ENCODE measurements around the gene ATP6AP2. TPM values are rescaled to one million over a fixed set of nuclear protein-coding genes. Genes with fewer than 3 reads are reported as not detected.
A peak's percentile ranks its signal among the peaks of the same experiment; 100 is the strongest.
"Not testable (repeated sequence)": the region's sequence is repeated elsewhere in the genome, so short reads cannot be mapped to it uniquely, and the experiment has no call there.

ATP6AP2 gene
- total RNA-seq, 2 experiments from 2014 or later = 72.3 to 76.5 TPM

DNA sequence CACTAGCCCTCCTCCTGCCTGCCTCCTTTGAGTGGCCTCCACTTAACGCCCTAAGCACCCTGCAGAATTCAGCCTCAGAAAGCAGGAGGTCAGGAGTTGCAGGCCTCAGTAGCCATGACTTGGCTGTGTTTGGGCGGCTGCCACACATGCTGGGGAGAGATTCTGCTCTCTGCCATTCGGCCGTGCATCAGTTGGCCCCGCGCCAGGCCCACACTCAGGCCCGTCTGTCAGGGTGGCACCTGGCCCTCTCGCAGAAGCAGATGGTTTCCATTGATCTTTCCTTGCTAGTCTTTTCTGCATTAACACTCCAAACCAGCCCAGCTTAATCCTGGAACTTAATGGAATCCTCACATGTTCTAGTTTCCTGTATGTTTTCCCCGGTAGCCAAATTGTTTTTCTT is 30.7 kb upstream of the ATP6AP2 start:
- Mint-ChIP-seq H3K27ac (no peak overlapping the region), H3K4me1 (no peaks in the 10 kb centered on the region), H3K4me3 (no peak overlapping the region), H3K27me3 (no peaks in the 10 kb centered on the region), H3K9me3 (no peaks in the 10 kb centered on the region), H3K36me3 (ENCODE audit: low read depth) (no peaks in the 10 kb centered on the region)
- ChIA-PET CTCF (interaction anchor here (0.8 kb wide), 1 partner anchor 14 kb away, joined by 3 read pairs; no protein-coding TSS in a partner anchor), POLR2A (no interaction called here)
- no peak for DNase-seq

DNA sequence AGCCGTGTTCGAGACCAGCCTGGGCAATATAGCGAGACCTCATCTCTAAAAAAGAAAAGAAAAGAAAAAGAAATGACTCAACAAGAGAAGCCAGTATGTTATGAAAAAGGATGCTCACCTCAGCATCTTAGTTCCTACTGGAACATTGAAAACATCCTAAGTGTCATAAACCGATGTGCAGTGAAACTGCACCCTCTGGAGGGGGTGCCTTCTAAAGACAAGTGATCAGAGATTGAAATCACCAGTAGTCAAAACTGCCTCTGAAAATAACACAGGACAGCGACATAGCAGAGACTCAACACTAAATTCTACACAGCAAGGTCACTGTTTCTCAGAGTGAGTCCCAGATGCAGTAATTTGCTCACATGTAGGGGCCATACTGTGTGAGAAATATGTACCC is 28.0 kb upstream of the ATP6AP2 start:
- H3K9me3 Mint-ChIP-seq = no peaks in the 10 kb centered on the region
- CTCF ChIA-PET = interaction anchor here (1.2 kb wide), 1 partner anchor 13 kb away, joined by 3 read pairs; no protein-coding TSS in a partner anchor

DNA sequence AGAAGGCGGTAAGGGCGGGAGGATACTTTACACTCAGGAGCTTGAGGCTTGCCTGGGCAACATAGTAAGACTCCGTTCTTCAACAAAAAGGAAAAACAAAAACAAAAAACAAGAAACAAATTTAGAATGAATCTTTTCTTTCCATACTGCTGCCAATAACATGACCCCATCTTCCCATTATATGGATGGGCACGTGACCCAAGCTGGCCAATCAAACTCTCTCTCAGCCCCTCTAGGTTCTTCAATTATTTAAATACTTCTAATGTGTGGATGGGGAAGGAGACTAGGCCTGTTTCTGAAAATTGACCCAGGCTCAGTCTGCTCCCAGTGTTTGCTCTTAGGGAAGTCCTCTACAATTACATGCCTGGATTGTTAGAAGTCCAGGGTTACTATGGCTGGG is 22.2 kb upstream of the ATP6AP2 start:
- no peaks in the 10 kb centered on the region for H3K9me3 Mint-ChIP-seq
- ChIA-PET POLR2A (no interaction called here), CTCF (interaction anchor here (1.1 kb wide), 1 partner anchor 11 kb away, joined by 3 read pairs; no protein-coding TSS in a partner anchor)
- no peak overlapping the region for H3K27ac Mint-ChIP-seq
- H3K36me3 Mint-ChIP-seq (ENCODE audit: low read depth) = no peaks in the 10 kb centered on the region
- H3K27me3 Mint-ChIP-seq = no peaks in the 10 kb centered on the region
- H3K4me3 Mint-ChIP-seq = no peak overlapping the region
- DNase-seq = no peak
- H3K4me1 Mint-ChIP-seq = no peaks in the 10 kb centered on the region

More for the DNA sequence above, 28.0 kb upstream of the ATP6AP2 start:
- no peak overlapping the region for H3K4me3 Mint-ChIP-seq
- no peaks in the 10 kb centered on the region for H3K27me3 Mint-ChIP-seq
- no peaks in the 10 kb centered on the region for H3K4me1 Mint-ChIP-seq
- H3K36me3 Mint-ChIP-seq (ENCODE audit: low read depth) = no peaks in the 10 kb centered on the region
- POLR2A ChIA-PET = no interaction called here
- H3K27ac Mint-ChIP-seq = no peak overlapping the region
- DNase-seq = no peak

DNA sequence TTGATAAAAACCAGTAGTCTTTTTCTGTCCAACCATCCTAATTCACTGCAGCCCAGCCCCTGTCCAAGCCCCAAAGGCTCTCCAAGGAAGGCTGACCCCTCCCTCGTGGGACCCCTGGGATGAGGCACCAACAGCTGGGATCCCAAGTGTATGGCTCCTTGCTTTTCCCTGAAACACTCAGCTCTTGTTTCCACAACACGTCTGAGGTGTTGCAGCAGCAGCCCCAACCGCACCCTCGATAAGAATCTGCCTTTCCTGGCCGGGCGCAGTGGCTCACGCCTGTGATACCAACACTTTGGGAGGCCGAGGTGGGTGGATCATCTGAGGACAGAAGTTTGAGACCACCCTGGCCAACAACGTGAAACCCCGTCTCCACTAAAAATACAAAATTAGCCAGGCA is 17.0 kb upstream of the ATP6AP2 start:
- POLR2A ChIA-PET = no interaction called here
- no peaks in the 10 kb centered on the region for H3K9me3 Mint-ChIP-seq
- H3K27ac Mint-ChIP-seq = no peak overlapping the region
- no peak overlapping the region for H3K4me3 Mint-ChIP-seq
- no peaks in the 10 kb centered on the region for H3K27me3 Mint-ChIP-seq
- CTCF ChIA-PET = interaction anchor here (0.7 to 1.6 kb wide), 2 partner anchors 13 to 80 kb away, joined by 3 to 4 read pairs; no protein-coding TSS in a partner anchor
- H3K4me1 Mint-ChIP-seq = no peaks in the 10 kb centered on the region
- H3K36me3 Mint-ChIP-seq (ENCODE audit: low read depth) = no peaks in the 10 kb centered on the region
- DNase-seq = no peak

DNA sequence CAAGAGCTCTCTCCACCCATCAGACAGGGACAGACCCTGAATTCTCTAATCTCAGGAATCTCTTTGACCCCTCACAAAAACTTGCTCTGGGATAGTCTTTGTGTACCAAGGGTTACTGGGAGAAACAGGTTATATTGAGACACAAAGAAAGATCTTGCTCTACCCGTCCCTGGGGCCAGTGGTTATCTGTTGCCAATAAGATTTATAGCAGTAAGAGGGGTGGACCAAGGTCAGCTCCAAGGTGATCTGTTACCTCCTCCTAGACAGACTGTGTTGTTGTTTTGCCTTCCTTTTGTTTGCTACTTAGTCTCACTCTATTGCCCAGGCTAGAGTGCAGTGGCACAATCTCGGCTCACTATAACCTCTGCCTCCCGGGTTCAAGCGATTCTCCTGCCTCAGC is 16.3 kb upstream of the ATP6AP2 start:
- Mint-ChIP-seq H3K9me3 (no peaks in the 10 kb centered on the region), H3K36me3 (ENCODE audit: low read depth) (no peaks in the 10 kb centered on the region), H3K4me1 (no peaks in the 10 kb centered on the region), H3K4me3 (no peak overlapping the region), H3K27me3 (no peaks in the 10 kb centered on the region), H3K27ac (no peak overlapping the region)
- DNase-seq = no peak
- ChIA-PET POLR2A (no interaction called here), CTCF (interaction anchor here (1.6 to 1.8 kb wide), 3 partner anchors 10 to 20 kb away, joined by 3 to 6 read pairs (median 5); no protein-coding TSS in a partner anchor)

DNA sequence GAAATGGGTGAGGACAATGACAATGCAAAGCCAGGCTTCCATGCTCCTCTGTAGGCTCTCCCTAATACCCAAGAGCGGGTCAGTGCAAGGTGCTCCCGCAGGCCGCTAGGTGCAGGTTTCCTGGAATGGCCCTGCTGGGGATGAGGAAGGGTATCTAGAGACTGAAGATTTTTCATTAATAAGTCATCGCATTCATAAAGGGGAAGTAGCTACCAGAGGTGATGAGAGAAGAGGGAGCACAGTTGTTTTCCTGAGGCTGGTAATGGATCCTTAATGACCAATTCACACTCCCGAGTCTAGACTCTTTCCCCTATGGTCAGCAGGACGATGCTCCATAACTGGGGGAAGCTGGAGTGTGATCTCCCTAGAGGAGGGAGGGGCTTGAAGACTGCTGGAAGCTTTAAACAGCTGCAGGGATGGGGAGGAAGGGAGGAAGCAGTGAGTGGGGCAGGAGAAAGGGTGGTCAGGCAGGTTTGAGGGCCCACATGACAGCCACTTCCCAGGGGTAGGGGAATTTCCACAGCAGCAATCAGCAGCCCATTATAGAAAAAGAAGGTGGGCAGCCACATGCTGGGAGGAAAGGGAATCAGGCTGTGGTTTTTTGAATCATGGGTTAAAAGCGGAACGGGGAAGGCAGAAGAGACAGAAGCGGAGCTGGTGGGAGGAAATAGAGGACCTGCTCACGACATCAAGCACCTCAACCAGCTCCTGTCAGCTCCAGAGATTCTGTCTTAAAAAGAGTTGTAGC is 10.2 kb upstream of the ATP6AP2 start:
- Mint-ChIP-seq H3K27ac (peak overlapping the region; percentile 90), H3K27me3 (no peaks in the 10 kb centered on the region), H3K4me1 (peaks cover 12% of the 10 kb centered on the region), H3K9me3 (no peaks in the 10 kb centered on the region), H3K36me3 (ENCODE audit: low read depth) (no peaks in the 10 kb centered on the region), H3K4me3 (peak overlapping the region; percentile 72)
- CTCF ChIA-PET = no interaction called here
- DNase-seq = peak; percentile 11
- POLR2A ChIA-PET = interaction anchor here (0.6 kb wide), 1 partner anchor 9 kb away, joined by 3 read pairs; no protein-coding TSS in a partner anchor

DNA sequence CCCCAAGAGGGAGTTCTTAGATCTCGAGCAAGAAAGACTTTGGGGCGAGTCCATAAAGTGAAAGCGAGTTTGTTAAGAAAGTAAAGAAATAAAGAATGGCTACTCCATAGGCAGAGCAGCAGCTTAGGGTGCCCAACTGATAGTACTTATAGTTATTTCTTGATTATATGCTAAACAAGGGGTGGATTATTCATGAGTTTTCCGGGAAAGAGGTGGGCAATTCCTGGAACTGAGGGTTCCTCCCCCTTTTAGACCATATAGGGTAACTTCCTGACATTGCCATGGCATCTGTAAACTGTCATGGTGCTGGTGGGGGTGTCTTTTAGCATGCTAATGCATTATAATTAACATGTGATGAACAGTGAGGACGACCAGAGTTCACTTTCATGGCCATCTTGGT is 9.6 kb upstream of the ATP6AP2 start:
- peak overlapping the region; percentile 90 for H3K27ac Mint-ChIP-seq
- H3K27me3 Mint-ChIP-seq; CTCF ChIA-PET; POLR2A ChIA-PET; H3K36me3 Mint-ChIP-seq (ENCODE audit: low read depth); H3K9me3 Mint-ChIP-seq: not testable (repeated sequence)
- H3K4me1 Mint-ChIP-seq = peaks cover 12% of the 10 kb centered on the region
- DNase-seq = peak; percentile 47
- peak overlapping the region; percentile 72 for H3K4me3 Mint-ChIP-seq

DNA sequence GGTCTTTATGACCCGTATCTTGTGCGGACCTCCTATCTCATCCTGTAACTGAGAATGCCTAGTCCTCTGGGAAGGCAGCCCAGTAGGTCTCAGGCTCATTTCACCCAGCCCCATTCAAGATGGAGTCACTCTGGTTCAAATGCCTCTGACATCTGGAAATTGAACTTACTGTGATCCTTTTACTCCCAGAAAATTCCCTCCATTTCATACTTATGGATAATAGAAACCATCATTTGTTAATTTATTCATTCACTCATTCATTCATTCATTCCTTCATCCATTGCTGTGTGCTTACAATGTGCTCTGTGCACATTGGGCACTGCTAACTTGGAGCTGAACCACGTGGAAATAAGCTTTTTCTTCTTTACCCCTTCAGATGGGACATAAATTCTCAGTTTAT is 9.2 kb upstream of the ATP6AP2 start:
- peaks cover 12% of the 10 kb centered on the region for H3K4me1 Mint-ChIP-seq
- no peak overlapping the region for H3K4me3 Mint-ChIP-seq
- no peaks in the 10 kb centered on the region for H3K36me3 Mint-ChIP-seq (ENCODE audit: low read depth)
- H3K27me3 Mint-ChIP-seq = no peaks in the 10 kb centered on the region
- ChIA-PET CTCF (no interaction called here), POLR2A (no interaction called here)
- DNase-seq = no peak
- H3K9me3 Mint-ChIP-seq = no peaks in the 10 kb centered on the region
- H3K27ac Mint-ChIP-seq = no peak overlapping the region

DNA sequence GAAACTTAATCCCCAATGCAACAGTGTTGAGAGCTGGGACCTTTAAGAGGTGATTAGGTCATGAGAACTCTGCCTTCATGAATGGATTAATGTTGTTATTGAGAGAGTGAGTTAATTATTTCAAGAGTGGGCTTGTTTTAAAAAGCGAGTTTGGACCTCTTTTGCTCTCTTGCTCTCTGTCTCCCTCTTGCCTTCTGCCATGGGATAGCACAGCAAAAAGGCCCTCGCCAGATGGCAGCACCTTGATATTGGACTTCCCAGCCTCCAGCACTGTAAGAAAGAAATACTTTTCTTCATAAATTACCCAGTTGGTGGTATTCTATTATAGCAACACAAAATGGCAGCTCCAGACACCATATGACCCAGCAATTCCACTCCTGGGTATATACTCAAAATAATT is 7.0 kb upstream of the ATP6AP2 start:
- DNase-seq = peak; percentile 29
- no peaks in the 10 kb centered on the region for H3K9me3 Mint-ChIP-seq
- no peak overlapping the region for H3K4me3 Mint-ChIP-seq
- peaks cover 12% of the 10 kb centered on the region for H3K4me1 Mint-ChIP-seq
- POLR2A ChIA-PET = no interaction called here
- H3K27me3 Mint-ChIP-seq = no peaks in the 10 kb centered on the region
- CTCF ChIA-PET = interaction anchor here (0.6 to 1.7 kb wide), 4 partner anchors 11 to 78 kb away, joined by 3 to 5 read pairs (median 4); no protein-coding TSS in a partner anchor
- H3K36me3 Mint-ChIP-seq (ENCODE audit: low read depth) = no peaks in the 10 kb centered on the region
- no peak overlapping the region for H3K27ac Mint-ChIP-seq

DNA sequence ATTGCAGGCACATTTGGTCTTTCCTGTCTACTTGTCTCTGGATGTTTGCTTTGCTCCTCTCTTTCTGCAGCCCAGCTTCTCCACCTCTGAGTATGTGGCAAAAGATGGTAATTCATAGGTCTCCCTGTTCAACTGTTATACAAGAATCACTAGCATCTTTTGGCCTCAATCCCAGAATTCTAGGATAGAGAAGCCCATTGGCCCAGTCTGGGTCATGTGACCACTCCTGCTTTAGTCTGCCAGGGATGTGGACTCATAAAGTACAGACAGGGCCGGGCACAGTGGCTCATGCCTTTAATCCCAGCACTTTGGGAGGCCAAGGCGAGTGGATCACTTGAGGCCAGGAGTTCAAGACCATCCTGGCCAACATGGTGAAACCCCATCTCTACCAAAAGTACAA is 5.4 kb upstream of the ATP6AP2 start:
- H3K27ac Mint-ChIP-seq; H3K9me3 Mint-ChIP-seq; H3K4me3 Mint-ChIP-seq; H3K27me3 Mint-ChIP-seq; DNase-seq; POLR2A ChIA-PET; H3K36me3 Mint-ChIP-seq (ENCODE audit: low read depth): not testable (repeated sequence)
- CTCF ChIA-PET = interaction anchor here (0.7 kb wide), 1 partner anchor 31 kb away, joined by 4 read pairs; no protein-coding TSS in a partner anchor
- H3K4me1 Mint-ChIP-seq = peaks cover 14% of the 10 kb centered on the region

DNA sequence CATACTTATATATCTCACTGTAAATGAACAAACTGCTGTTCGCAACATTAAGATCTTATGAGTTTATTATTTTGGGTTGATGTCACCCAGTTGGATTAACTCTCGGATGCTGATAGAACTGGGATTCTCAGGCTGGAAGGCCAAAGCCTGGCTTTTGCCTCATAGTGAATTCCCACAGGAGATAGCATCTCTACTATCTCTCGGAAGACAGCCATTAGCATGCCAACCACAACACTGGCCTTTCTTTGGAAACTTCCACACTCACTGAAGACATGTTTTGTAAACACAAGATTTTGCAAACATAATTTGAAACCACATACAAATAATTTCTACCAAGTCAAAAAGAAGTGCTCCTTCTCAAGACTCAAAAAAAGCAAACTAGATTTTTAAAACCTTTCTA is 4.5 kb upstream of the ATP6AP2 start:
- no peak for DNase-seq
- Mint-ChIP-seq H3K9me3 (no peaks in the 10 kb centered on the region), H3K27ac (no peak overlapping the region), H3K4me1 (peaks cover 5% of the 10 kb centered on the region), H3K27me3 (no peaks in the 10 kb centered on the region), H3K4me3 (no peak overlapping the region), H3K36me3 (ENCODE audit: low read depth) (no peaks in the 10 kb centered on the region)
- POLR2A ChIA-PET = no interaction called here
- CTCF ChIA-PET = interaction anchor here (0.6 kb wide), 1 partner anchor 27 kb away, joined by 4 read pairs; no protein-coding TSS in a partner anchor

DNA sequence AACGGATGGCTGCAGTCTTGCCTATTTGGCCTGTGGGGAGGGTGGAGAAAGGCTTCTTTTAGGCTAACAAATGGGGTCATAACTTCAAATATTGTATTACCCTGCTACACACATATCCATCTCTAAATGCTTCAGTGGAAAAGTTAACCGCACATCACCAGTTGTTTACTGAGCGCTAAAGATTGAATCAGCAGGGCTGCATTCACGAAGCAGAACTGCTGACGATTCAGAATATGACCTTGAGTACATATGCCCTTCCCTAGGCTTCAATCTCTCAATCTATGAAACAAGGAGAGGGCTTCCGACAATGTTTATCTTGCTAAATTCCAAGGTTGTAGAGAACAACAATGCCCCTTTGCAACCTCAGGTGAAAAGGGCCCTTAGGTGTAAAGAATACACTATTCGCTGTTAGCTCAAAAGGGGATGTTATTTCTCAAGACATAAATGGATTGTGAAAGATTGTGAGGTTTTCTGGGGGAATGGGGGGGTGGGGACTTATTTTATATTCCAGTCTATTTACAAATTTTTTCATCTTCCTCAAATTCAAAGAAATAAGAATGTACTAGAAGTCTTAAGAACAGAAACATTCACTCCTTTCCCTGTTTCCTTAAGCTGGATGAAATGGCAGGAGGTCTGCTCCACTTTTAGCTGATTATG is 2.6 kb upstream of the ATP6AP2 start:
- Mint-ChIP-seq H3K36me3 (ENCODE audit: low read depth) (no peaks in the 10 kb centered on the region), H3K27ac (no peak overlapping the region), H3K9me3 (no peaks in the 10 kb centered on the region), H3K27me3 (no peaks in the 10 kb centered on the region), H3K4me1 (peaks cover 15% of the 10 kb centered on the region), H3K4me3 (no peak overlapping the region)
- POLR2A ChIA-PET = no interaction called here
- DNase-seq = no peak
- CTCF ChIA-PET = interaction anchor here (0.7 kb wide), 1 partner anchor 44 kb away, joined by 3 read pairs; no protein-coding TSS in a partner anchor

DNA sequence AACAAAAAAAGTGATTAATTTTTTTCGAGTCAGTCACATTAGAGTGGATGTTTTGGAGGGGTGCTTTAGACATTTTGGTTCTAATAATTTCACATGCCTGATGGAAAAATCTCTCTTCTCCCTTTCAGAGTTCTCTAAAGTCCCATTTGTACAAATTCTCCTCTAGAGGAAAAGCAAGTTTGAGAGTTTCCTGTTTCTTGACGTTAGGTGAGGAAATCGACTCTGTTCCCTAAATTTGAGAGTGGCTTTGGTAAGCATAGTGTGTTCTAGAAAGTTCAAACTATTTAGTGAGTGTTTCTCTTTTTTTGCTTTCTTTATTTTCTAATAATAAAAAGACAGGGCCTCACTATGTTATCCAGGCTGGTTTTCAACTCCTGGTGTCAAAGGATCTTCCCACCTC is 1.6 kb upstream of the ATP6AP2 start:
- no peaks in the 10 kb centered on the region for H3K9me3 Mint-ChIP-seq
- peaks cover 3% of the 10 kb centered on the region for H3K36me3 Mint-ChIP-seq (ENCODE audit: low read depth)
- POLR2A ChIA-PET = no interaction called here
- CTCF ChIA-PET = no interaction called here
- H3K4me3 Mint-ChIP-seq = no peak overlapping the region
- H3K27me3 Mint-ChIP-seq = no peaks in the 10 kb centered on the region
- H3K27ac Mint-ChIP-seq = no peak overlapping the region
- peaks cover 21% of the 10 kb centered on the region for H3K4me1 Mint-ChIP-seq
- no peak for DNase-seq

All from activated CD4-positive, alpha-beta T cell treated with anti-CD3 and anti-CD28 coated beads, Interleukin-2, amount 10 ng/mL, durations not matched to agents 7 days and 5 days (primary cell).